Muscle of leg (tissue), 11 donors: ENCODE results near the gene ZSCAN12. TPM values are rescaled to one million over a fixed set of nuclear protein-coding genes. Genes with fewer than 3 reads are reported as not detected.
A peak's percentile ranks its signal among the peaks of the same experiment; 100 is the strongest.

Experiments
- DNase-seq: peaks from one replicate; pipeline ENCODE4 v3.0.0; 2013
- H3K27ac ChIP-seq: one replicate; pipeline ENCODE4 v1.5.1; 2013; ENCODE audit warnings: mild to moderate bottlenecking, low read length, control low read depth
- H3K27me3 ChIP-seq: one replicate; pipeline ENCODE4 v1.6.1; 2013; ENCODE audit warnings: low read length; ENCODE audit not compliant: control insufficient read depth, insufficient read depth
- H3K36me3 ChIP-seq: one replicate; pipeline ENCODE4 v1.6.1; 2013; ENCODE audit warnings: low read length; ENCODE audit not compliant: control insufficient read depth, insufficient read depth
- H3K4me1 ChIP-seq: one replicate; pipeline ENCODE4 v1.6.1; 2013; ENCODE audit warnings: low read length; ENCODE audit not compliant: control insufficient read depth, insufficient read depth
- H3K4me3 ChIP-seq: one replicate; pipeline ENCODE4 v1.5.1; 2013; ENCODE audit warnings: low read length, control low read depth
- H3K9me3 ChIP-seq: replicated peaks from 2 replicates; pipeline ENCODE4 v1.6.1; 2013; ENCODE audit warnings: low read depth, low read length; ENCODE audit not compliant: control insufficient read depth
- WGBS: methylation state at CpG from one replicate; pipeline ENCODE4 v1.1.5; 2013; ENCODE audit warnings: missing lambda C conversion rate; ENCODE audit not compliant: insufficient coverage; 5-methylcytosine and 5-hydroxymethylcytosine counted together
- polyA plus RNA-seq, 8 donors: library from polyadenylated mRNA; unstranded; fragments of 120-200 nt; gene quantifications; one replicate each; pipeline versions ENCODE4 v1.2.1 to v1.2.3, GENCODE V29; 2013; ENCODE audit warnings: inconsistent platforms in 1 of 8, low replicate concordance in 1 of 8; ENCODE audit not compliant: insufficient read length in 8 of 8, insufficient read depth in 1 of 8
- total RNA-seq: library from RNA; stranded (reverse); fragments of 120-200 nt; gene quantifications from one replicate; pipeline ENCODE4 v1.2.4, GENCODE V29; 2013

ZSCAN12 gene
- total and polyA plus RNA-seq, 9 donors: 4.4 to 8.2 (median 5.5) TPM

DNA sequence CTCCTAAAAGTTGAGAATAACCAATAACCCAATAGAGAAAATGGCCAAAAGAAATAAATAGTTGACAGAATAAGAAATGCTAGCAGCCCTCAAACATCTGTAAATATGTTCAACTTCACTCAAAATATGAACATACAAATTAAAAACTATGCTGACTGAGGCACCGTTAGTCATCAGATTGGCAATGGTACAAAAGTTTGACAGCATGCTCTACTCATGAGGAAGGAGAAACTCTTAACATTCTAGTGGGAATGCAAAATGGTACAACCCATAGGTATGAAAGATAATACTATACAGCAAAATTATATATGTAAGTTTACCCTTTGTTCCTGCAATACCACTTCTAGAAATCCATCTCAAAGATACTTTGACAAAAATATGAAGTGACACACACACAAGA, 1.6 kb upstream of the ZSCAN12 start:
- DNase-seq: no peak
- no peaks in the 10 kb centered on the region for H3K9me3 ChIP-seq
- no CpG with 5 or more reads among the region's 1 CpG for WGBS

DNA sequence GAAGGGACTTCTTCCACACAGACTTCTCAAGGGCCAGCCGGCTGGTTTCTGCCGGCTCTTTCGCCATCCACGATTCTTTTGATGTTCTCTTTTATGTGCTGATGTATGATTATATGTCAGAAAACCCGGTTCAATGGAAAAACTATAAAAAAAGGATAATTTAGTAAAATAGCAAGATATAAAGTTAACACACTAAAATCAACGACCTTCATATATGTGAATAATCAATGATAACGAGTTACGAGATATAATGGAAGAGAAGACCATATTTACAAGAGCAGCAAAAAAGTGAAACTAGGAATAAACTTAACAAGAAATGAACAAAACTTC, 540 bp upstream of the ZSCAN12 start:
- peaks cover 8% of the 10 kb centered on the region for H3K27me3 ChIP-seq
- no peak for DNase-seq
- H3K36me3 ChIP-seq: peaks cover 20% of the 10 kb centered on the region
- peak overlapping the region; percentile 60 for H3K27ac ChIP-seq
- peak overlapping the region; percentile 89 for H3K4me3 ChIP-seq
- H3K9me3 ChIP-seq: no peaks in the 10 kb centered on the region
- H3K4me1 ChIP-seq: peaks cover 3% of the 10 kb centered on the region
- whole genome bisulfite sequencing: no CpG with 5 or more reads among the region's 8 CpGs

More for the DNA sequence above, 1.6 kb upstream of the ZSCAN12 start:
- no peak overlapping the region for H3K27ac ChIP-seq
- peaks cover 16% of the 10 kb centered on the region for H3K36me3 ChIP-seq
- no peak overlapping the region for H3K4me3 ChIP-seq
- peaks cover 3% of the 10 kb centered on the region for H3K4me1 ChIP-seq
- peaks cover 8% of the 10 kb centered on the region for H3K27me3 ChIP-seq

DNA sequence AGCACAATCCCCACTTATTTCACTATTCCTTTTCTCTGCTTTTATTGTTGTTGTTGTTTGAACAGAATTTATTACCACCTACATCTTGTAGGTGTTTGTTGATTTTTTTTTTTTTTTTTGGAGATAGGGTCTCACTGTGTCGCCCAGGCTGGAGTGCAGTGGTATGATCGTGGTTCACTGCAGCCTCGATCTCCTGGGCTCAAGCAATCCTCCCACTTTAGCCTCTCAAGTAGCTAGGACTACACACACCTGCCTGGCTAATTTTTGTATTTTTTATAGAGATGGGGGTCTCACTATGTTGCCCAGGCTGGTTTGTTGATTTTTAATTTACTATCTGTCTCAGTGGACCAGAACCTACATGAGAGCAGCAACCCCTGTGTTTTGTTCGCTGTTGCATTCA, 3.6 kb downstream of the ZSCAN12 start:
- no peak overlapping the region for H3K4me3 ChIP-seq
- H3K4me1 ChIP-seq: peaks cover 3% of the 10 kb centered on the region
- peaks cover 31% of the 10 kb centered on the region for H3K36me3 ChIP-seq
- no CpG with 5 or more reads among the region's 4 CpGs for WGBS
- H3K9me3 ChIP-seq: no peaks in the 10 kb centered on the region
- DNase-seq: no peak
- H3K27ac ChIP-seq: no peak overlapping the region
- no peaks in the 10 kb centered on the region for H3K27me3 ChIP-seq

DNA sequence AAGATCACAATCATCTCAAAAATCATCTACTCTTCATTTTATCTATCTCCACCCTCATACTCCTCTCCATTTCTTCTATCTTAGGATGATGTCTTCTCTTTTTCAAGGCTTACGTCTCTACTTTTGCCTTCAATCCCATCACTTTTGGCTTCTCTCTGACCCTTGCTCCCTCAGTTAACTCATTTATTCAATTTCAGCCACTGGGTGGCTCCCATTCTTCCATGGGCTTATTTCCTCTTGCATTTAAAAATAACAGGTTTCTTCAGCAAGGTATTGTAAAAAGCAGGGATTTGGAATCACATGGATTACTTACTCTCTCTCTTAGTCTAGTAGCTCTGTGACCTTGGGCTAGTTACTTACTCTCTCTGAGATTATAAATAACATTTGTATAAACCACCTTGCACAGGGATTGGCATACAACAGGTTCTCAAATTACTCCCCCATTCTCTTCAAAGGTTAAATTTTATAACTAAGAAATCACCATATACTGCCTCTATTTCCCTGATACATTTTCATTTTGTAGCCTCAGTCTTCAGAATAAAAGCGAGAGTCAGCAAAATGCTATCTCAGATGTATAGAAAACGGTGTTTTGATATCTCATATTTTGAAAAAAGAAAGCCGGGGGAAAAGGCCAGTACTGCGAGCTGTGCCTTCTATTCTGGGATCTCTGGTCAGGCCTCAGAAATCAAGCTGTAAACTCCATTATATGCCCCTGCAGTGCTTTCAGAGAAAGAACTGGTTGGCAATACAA, 5.5 kb downstream of the ZSCAN12 start:
- H3K27ac ChIP-seq: no peak overlapping the region
- 48% methylated on average over 4 of the region's 5 CpGs for WGBS
- peak; percentile 13 for DNase-seq
- H3K9me3 ChIP-seq: no peaks in the 10 kb centered on the region
- H3K4me1 ChIP-seq: no peaks in the 10 kb centered on the region
- peaks cover 48% of the 10 kb centered on the region for H3K36me3 ChIP-seq
- H3K27me3 ChIP-seq: no peaks in the 10 kb centered on the region
- no peak overlapping the region for H3K4me3 ChIP-seq

DNA sequence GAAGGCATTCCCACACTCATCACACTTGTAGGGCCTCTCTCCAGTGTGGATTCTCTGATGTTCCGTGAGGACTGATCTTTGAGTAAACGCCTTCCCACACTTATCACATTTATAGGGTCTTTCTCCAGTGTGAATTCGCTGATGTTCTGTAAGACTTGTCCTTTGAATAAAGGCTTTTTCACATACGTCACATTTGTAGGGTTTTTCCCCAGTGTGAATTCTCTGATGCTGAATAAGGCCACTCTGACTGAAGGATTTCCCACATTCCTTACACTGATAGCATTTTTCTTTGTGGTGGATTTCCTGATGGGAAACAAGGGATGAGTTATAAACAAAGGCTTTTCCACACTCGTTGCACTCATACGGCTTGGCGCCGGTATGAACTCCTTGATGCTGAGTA, 8.9 kb downstream of the ZSCAN12 start:
- Histone ChIP-seq H3K27ac (no peak overlapping the region), H3K4me3 (no peak overlapping the region), H3K9me3 (no peaks in the 10 kb centered on the region), H3K4me1 (no peaks in the 10 kb centered on the region), H3K36me3 (peaks cover 41% of the 10 kb centered on the region), H3K27me3 (no peaks in the 10 kb centered on the region)
- no peak for DNase-seq
- WGBS: 100% methylated on average over 4 of the region's 8 CpGs

DNA sequence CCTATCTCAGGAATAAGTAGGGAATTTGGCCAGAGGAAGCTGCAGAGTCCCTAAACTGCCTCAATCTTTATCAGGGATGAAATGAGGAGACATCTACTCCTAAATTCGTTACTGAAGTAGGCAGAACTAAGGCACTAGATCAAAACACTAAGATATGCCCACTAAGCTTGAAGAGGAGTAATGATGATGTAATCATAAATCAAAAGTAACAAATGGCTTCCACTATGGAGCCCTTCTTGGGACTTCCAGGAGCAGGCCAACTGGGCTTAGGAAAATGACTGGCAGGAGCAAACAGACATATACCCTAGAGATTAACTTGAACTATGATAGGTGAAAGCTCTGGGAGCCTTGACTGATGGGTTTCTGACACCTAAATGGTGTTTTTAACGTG, 15.4 kb downstream of the ZSCAN12 start:
- Histone ChIP-seq H3K9me3 (no peaks in the 10 kb centered on the region), H3K36me3 (peaks cover 30% of the 10 kb centered on the region), H3K27me3 (no peaks in the 10 kb centered on the region), H3K4me3 (no peak overlapping the region), H3K4me1 (peaks cover 3% of the 10 kb centered on the region), H3K27ac (no peak overlapping the region)
- WGBS: 80% methylated on average over 1 of the region's 2 CpGs
- no peak for DNase-seq

DNA sequence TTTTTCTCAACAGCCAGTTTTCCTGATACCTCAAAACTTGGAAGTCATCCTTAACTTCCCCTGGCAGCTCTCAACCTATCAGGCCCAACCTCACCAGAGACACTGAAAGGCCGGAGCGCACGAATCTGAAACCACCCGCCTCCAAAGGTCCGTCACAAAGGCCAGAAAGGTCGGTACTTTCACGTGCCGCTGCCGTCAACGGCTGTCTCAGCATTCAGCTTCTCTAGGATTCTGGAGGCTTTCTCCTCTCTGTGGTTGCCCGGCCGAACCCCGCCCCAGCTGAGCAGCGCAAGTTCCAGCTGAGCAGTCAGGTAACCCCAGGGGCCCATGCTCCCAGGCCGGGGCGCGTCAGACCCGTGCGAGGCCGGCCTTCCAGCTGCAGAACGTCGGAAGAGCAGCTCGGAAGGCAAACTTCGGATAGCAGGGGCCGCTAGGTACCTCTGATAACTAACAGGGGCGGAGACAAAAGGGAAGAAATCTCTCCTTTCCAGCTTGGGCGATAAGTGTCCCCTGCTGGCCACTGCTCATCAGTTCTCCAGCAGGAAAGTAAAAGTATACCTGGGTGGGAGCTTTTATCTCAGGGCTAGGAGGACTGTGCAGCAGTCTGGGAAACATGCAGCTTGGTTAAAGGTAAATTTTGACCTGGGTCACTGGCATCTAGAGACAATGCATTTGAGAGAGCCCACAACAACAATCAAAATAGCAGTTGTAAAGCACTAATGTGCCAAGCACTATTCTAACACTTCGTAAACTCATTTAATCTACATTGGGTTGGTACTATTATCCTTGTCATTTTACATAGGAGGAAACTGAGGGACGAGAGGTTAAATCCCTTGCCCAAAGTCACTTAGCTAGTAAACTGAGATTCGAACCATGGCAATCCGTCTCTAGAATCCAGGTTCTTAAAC, 16.1 kb downstream of the ZSCAN12 start:
- DNase-seq: peak; percentile 92
- peaks cover 24% of the 10 kb centered on the region for H3K36me3 ChIP-seq
- H3K9me3 ChIP-seq: peaks cover 2% of the 10 kb centered on the region
- no peaks in the 10 kb centered on the region for H3K27me3 ChIP-seq
- H3K4me1 ChIP-seq: peaks cover 3% of the 10 kb centered on the region
- H3K27ac ChIP-seq: peak overlapping the region; percentile 82
- peak overlapping the region; percentile 63 for H3K4me3 ChIP-seq
- WGBS: 2% methylated on average over 24 of the region's 31 CpGs

DNA sequence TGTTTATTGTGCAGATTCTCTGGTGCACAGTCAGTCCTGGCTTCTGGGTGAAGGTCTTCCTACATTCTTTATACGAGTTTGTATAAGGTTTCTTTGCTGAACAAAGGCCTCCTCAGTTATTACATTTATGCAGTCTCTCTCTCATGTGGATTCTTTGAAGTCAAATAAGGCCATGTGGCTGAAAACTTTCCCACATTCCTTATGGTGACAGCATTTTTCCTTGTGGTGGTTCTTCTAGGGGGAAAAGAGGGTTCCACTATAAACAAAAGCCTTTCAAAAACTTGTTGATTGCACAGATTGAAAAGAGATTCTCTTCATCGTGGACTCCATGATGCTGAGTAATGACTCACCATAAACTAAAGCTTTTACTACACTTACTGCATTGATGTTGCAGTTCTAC, 19.2 kb downstream of the ZSCAN12 start:
- peaks cover 2% of the 10 kb centered on the region for H3K9me3 ChIP-seq
- no peak for DNase-seq
- H3K27ac ChIP-seq: no peak overlapping the region
- H3K36me3 ChIP-seq: peaks cover 16% of the 10 kb centered on the region
- no peaks in the 10 kb centered on the region for H3K27me3 ChIP-seq
- WGBS: no CpG with 5 or more reads among the region's 2 CpGs
- peaks cover 3% of the 10 kb centered on the region for H3K4me1 ChIP-seq
- no peak overlapping the region for H3K4me3 ChIP-seq

DNA sequence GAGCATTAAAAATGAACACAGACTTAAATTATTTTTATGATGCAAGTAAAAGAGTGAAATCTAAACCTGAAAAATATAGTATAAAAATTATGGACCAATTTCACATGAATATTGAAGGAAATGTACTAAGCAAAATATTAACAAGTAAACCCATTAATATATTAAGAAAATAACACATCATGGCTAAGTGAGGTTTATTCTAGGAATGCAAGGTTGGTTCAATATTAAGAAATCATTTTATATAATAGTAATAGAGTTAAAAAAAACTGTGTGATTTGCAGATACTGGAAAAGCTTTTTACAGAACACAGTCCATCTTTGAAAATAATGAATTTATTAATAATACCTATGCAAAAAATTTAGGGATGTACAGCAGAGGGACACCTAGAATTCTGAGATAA, 20.9 kb downstream of the ZSCAN12 start:
- no peak overlapping the region for H3K4me3 ChIP-seq
- H3K4me1 ChIP-seq: peaks cover 3% of the 10 kb centered on the region
- no peaks in the 10 kb centered on the region for H3K27me3 ChIP-seq
- no peak for DNase-seq
- H3K9me3 ChIP-seq: peaks cover 2% of the 10 kb centered on the region
- H3K27ac ChIP-seq: no peak overlapping the region
- H3K36me3 ChIP-seq: peaks cover 14% of the 10 kb centered on the region

DNA sequence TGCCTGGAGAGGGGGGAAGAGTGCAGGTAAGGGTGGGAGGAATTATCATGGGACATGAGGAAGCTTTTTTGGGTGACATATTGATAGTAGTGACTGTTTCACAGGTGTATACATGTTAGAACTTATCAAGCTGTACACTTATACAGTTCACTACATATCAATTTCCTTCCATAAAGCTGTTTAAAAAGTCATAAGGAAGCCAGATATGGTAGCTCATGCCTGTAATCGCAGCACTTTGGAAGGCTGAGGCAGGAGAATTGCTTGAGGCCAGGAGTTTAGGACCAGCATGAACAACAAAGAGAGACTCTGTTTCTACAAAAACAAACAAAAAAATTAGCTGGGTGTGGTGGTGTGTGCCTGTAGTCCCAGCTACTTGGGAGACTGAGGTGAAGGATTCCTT, 21.7 kb downstream of the ZSCAN12 start:
- H3K27me3 ChIP-seq: no peaks in the 10 kb centered on the region

More for the DNA sequence above, 21.7 kb downstream of the ZSCAN12 start:
- peaks cover 2% of the 10 kb centered on the region for H3K9me3 ChIP-seq
- DNase-seq: no peak
- H3K27ac ChIP-seq: no peak overlapping the region
- no CpG with 5 or more reads among the region's 1 CpG for WGBS
- H3K36me3 ChIP-seq: peaks cover 14% of the 10 kb centered on the region
- H3K4me1 ChIP-seq: no peaks in the 10 kb centered on the region
- no peak overlapping the region for H3K4me3 ChIP-seq
